H1 (cell line): ENCODE measurements around the gene KCNQ2. TPM values are rescaled to one million over a fixed set of nuclear protein-coding genes. Genes with fewer than 3 reads are reported as not detected.

Experiments
- CTCF ChIA-PET: fragments of 300-600 bp; sonication (Branson Sonifier 250); formaldehyde crosslinking; loops from one replicate; lab custom pipeline; 2021; ENCODE audit not compliant: partially characterized antibody; lab: Charles Lee
- POLR2A ChIA-PET: fragments of 300-600 bp; sonication (Branson Sonifier 250); formaldehyde crosslinking; loops from one replicate; lab custom pipeline; 2021; ENCODE audit warnings: inconsistent platforms; ENCODE audit not compliant: partially characterized antibody; lab: Charles Lee
- DNase-seq, 2 experiments: peaks; one replicate each; pipeline versions ENCODE4 v3.0.0 to v3.0.0-alpha.2; 2010 to 2022; ENCODE audit warnings: low spot score in 2 of 2, low read depth in 1 of 2, mixed read lengths in 1 of 2
- FAIRE-seq: peaks from 2 replicates; lab custom pipeline; 2011; peaks lifted over from hg19 to GRCh38; lab: Jason Lieb, UNC
- H2AFZ ChIP-seq: 2 replicates; pipeline ENCODE4 v1.8.1; 2012; ENCODE audit warnings: low read length, inconsistent platforms
- H2AK5ac ChIP-seq: 2 replicates; pipeline ENCODE4 v1.6.1; 2013; ENCODE audit warnings: low read depth, low read length
- H2BK120ac ChIP-seq: replicated peaks from 2 replicates; pipeline ENCODE3; 2013; ENCODE audit warnings: low read depth, low read length, inconsistent platforms
- H2BK12ac ChIP-seq: 2 replicates; pipeline ENCODE4 v1.6.1; 2013; ENCODE audit warnings: low read depth, low read length
- H2BK15ac ChIP-seq: 2 replicates; pipeline ENCODE4 v1.6.1; 2013; ENCODE audit warnings: low read length
- H2BK20ac ChIP-seq: 2 replicates; pipeline ENCODE4 v1.6.1; 2013; ENCODE audit warnings: low read length
- H2BK5ac ChIP-seq: 2 replicates; pipeline ENCODE4 v1.6.1; 2013; ENCODE audit warnings: low read depth, low read length
- H3K14ac ChIP-seq: 2 replicates; pipeline ENCODE4 v1.6.1; 2013; ENCODE audit warnings: inconsistent platforms; ENCODE audit not compliant: insufficient read length
- H3K18ac ChIP-seq: 2 replicates; pipeline ENCODE4 v1.6.1; 2013; ENCODE audit warnings: low read length; ENCODE audit errors: extremely low read depth
- H3K23ac ChIP-seq: 2 replicates; pipeline ENCODE4 v1.6.1; 2013; ENCODE audit warnings: inconsistent platforms; ENCODE audit not compliant: insufficient read length
- H3K23me2 ChIP-seq: 2 replicates; pipeline ENCODE4 v1.6.1; 2013; ENCODE audit warnings: low read depth, low read length
- H3K27ac ChIP-seq: 2 replicates; pipeline ENCODE4 v1.6.1; 2011; ENCODE audit warnings: low read depth, low read length, inconsistent platforms
- H3K27me3 ChIP-seq, 4 experiments: replicated peaks in 1 of 4; 1 replicate in 1 of 4; 2 replicates in 3 of 4; pipeline versions ENCODE4 v1.6.1 to v1.8.1; 2011 to 2013; ENCODE audit warnings: low read length in 3 of 4, mild to moderate bottlenecking in 3 of 4, inconsistent platforms in 2 of 4, mixed read lengths in 2 of 4, moderate library complexity in 1 of 4; ENCODE audit not compliant: control insufficient read depth in 3 of 4, insufficient read depth in 3 of 4; ENCODE audit errors: extremely low read depth in 1 of 4
- H3K36me3 ChIP-seq, 4 experiments: 2 replicates each; pipeline versions ENCODE4 v1.6.1 to v1.8.1; 2011 to 2013; ENCODE audit warnings: mild to moderate bottlenecking in 4 of 4, low read length in 3 of 4, moderate library complexity in 2 of 4, control low read depth in 1 of 4, inconsistent platforms in 1 of 4; ENCODE audit not compliant: insufficient read depth in 4 of 4, control insufficient read depth in 2 of 4
- H3K4ac ChIP-seq: replicated peaks from 2 replicates; pipeline ENCODE3; 2013; ENCODE audit warnings: low read length, low read depth, mixed read lengths, inconsistent platforms; ENCODE audit not compliant: insufficient read length
- H3K4me1 ChIP-seq, 4 experiments: replicated peaks in 1 of 4; 1 replicate in 1 of 4; 2 replicates in 3 of 4; pipeline versions ENCODE4 v1.6.1 to v1.8.1; 2011 to 2013; ENCODE audit warnings: low read length in 3 of 4, inconsistent platforms in 2 of 4, mixed read lengths in 1 of 4; ENCODE audit not compliant: insufficient read depth in 4 of 4, control insufficient read depth in 3 of 4
- H3K4me2 ChIP-seq, 2 experiments: 2 replicates each; pipeline versions ENCODE4 v1.6.1 to v1.8.1; 2011 to 2013; ENCODE audit warnings: low read depth in 2 of 2, low read length in 2 of 2, control low read depth in 1 of 2, inconsistent platforms in 1 of 2, mild to moderate bottlenecking in 1 of 2; ENCODE audit not compliant: insufficient read depth in 1 of 2
- H3K4me3 ChIP-seq, 4 experiments: fragments of 200-600, 300-600 bp in 1 of 4; sonication (generic), shearing (Covaris generic), sonication (Bioruptor Twin) in 1 of 4; 2 replicates each; pipeline versions ENCODE4 v1.5.1 to v1.8.1; 2011 to 2016; ENCODE audit warnings: low read length in 4 of 4, low read depth in 3 of 4, control low read depth in 2 of 4, inconsistent platforms in 2 of 4, mild to moderate bottlenecking in 2 of 4, mixed read lengths in 1 of 4, moderate library complexity in 1 of 4; ENCODE audit not compliant: insufficient read depth in 2 of 4; ENCODE audit errors: extremely low read depth in 1 of 4
- H3K56ac ChIP-seq: replicated peaks from 2 replicates; pipeline ENCODE3; 2013; ENCODE audit warnings: low read depth, mild to moderate bottlenecking, mixed read lengths, low read length, inconsistent platforms; ENCODE audit not compliant: insufficient read length
- H3K79me1 ChIP-seq: 2 replicates; pipeline ENCODE4 v1.6.1; 2013; ENCODE audit warnings: low read depth, low read length, control low read depth
- H3K79me2 ChIP-seq, 2 experiments: 2 replicates each; pipeline versions ENCODE4 v1.6.1 to v1.8.1; 2012 to 2013; ENCODE audit warnings: low read length in 2 of 2, mild to moderate bottlenecking in 2 of 2, inconsistent platforms in 1 of 2; ENCODE audit not compliant: insufficient read depth in 2 of 2, control insufficient read depth in 1 of 2
- H3K9ac ChIP-seq, 4 experiments: replicated peaks in 1 of 4; 1 replicate in 1 of 4; 2 replicates in 3 of 4; pipeline versions ENCODE4 v1.6.1 to v1.8.1; 2011 to 2013; ENCODE audit warnings: low read depth in 3 of 4, low read length in 3 of 4, control low read depth in 2 of 4, mild to moderate bottlenecking in 2 of 4, moderate library complexity in 2 of 4, inconsistent platforms in 1 of 4; ENCODE audit errors: extremely low read depth in 1 of 4
- H3K9me3 ChIP-seq, 2 experiments: 2 replicates each; pipeline versions ENCODE4 v1.6.1 to v1.8.1; 2012 to 2013; ENCODE audit warnings: mild to moderate bottlenecking in 2 of 2, moderate library complexity in 2 of 2, control low read depth in 1 of 2, inconsistent platforms in 1 of 2, low read depth in 1 of 2, low read length in 1 of 2, mixed read lengths in 1 of 2; ENCODE audit not compliant: insufficient read depth in 2 of 2
- H4K20me1 ChIP-seq, 2 experiments: replicated peaks in 1 of 2; 2 replicates each; pipeline versions ENCODE3 to v1.8.1; 2011 to 2013; ENCODE audit warnings: inconsistent platforms in 2 of 2, low read length in 2 of 2, mild to moderate bottlenecking in 1 of 2; ENCODE audit not compliant: insufficient read depth in 2 of 2, control insufficient read depth in 1 of 2
- H4K5ac ChIP-seq: 2 replicates; pipeline ENCODE4 v1.6.1; 2013; ENCODE audit warnings: low read length, low read depth, mixed read lengths, inconsistent platforms; ENCODE audit not compliant: insufficient read length
- H4K8ac ChIP-seq: 2 replicates; pipeline ENCODE4 v1.8.0; 2013; ENCODE audit warnings: mild to moderate bottlenecking, moderate library complexity, low read length, inconsistent platforms; ENCODE audit not compliant: insufficient read depth; ENCODE audit errors: extremely low read depth
- H4K91ac ChIP-seq: replicated peaks from 2 replicates; pipeline ENCODE3; 2013; ENCODE audit warnings: low read length, mixed read lengths, inconsistent platforms; ENCODE audit not compliant: insufficient read length
- HDAC2 ChIP-seq, 2 experiments: fragments of 300-600 bp in 1 of 2; sonication (generic) in 1 of 2; IDR thresholded peaks; 2 replicates each; pipeline ENCODE4 v1.6.1; 2011 to 2012; ENCODE audit warnings: low read depth in 2 of 2, low read length in 2 of 2, mild to moderate bottlenecking in 2 of 2, moderate library complexity in 2 of 2, borderline replicate concordance in 1 of 2, inconsistent platforms in 1 of 2
- NANOG ChIP-seq: IDR thresholded peaks from 2 replicates; pipeline ENCODE4 v1.6.1; 2011; ENCODE audit warnings: low read length, low read depth, mild to moderate bottlenecking, inconsistent platforms; ENCODE audit not compliant: insufficient read depth, poor library complexity, severe bottlenecking
- PHF8 ChIP-seq: fragments of 200-600 bp; sonication (generic); conservative IDR thresholded peaks from 2 replicates; pipeline ENCODE4 v1.7.1; 2012; ENCODE audit warnings: low read depth, mild to moderate bottlenecking, inconsistent platforms, low read length, moderate library complexity
- POLR2AphosphoS5 ChIP-seq: IDR thresholded peaks from 2 replicates; pipeline ENCODE4 v1.6.1; 2011; ENCODE audit warnings: low read depth, low read length
- SIX5 ChIP-seq: IDR thresholded peaks from 2 replicates; pipeline ENCODE4 v1.6.1; 2011; ENCODE audit warnings: mild to moderate bottlenecking, low read depth, low read length
- SUZ12 ChIP-seq: fragments of 200-600 bp; sonication (generic); IDR thresholded peaks from 2 replicates; pipeline ENCODE4 v1.6.1; 2012; ENCODE audit warnings: mild to moderate bottlenecking, inconsistent platforms, low read length, moderate library complexity, mixed read lengths
- TCF12 ChIP-seq: IDR thresholded peaks from 2 replicates; pipeline ENCODE4 v1.6.1; 2011; ENCODE audit warnings: low read depth, mild to moderate bottlenecking, low read length
- YY1 ChIP-seq: IDR thresholded peaks from 2 replicates; pipeline ENCODE4 v1.6.1; 2011; ENCODE audit warnings: low read depth, mild to moderate bottlenecking, low read length
- WGBS, 2 experiments: shearing (Covaris generic) in 1 of 2; methylation state at CpG; one replicate each; pipeline versions ENCODE4 v1.1.6 to v1.1.7; 2013 to 2015; ENCODE audit warnings: low lambda C conversion rate in 2 of 2, mixed read lengths in 2 of 2, inconsistent platforms in 1 of 2, low coverage in 1 of 2, missing lambda C conversion rate in 1 of 2; ENCODE audit not compliant: insufficient replicate concordance in 2 of 2, insufficient coverage in 1 of 2, insufficient read length in 1 of 2; ENCODE audit errors: extremely low coverage in 1 of 2, missing lambda C conversion rate in 1 of 2; 5-methylcytosine and 5-hydroxymethylcytosine counted together
- polyA plus RNA-seq, 7 experiments: library from polyadenylated mRNA; depleted of rRNA in 3 of 7; stranded (reverse) in 5 of 7; unstranded in 2 of 7; fragments of >200 nt in 5 of 7; fragments of 200-250 nt in 2 of 7; gene quantifications; 1 replicate in 5 of 7; 2 replicates in 1 of 7; 4 replicates in 1 of 7; pipeline versions ENCODE4 v1.2.1 to v1.2.3, GENCODE V29; 2011 to 2013; ENCODE audit warnings: missing spikeins in 2 of 7, mixed read lengths in 2 of 7
- total RNA-seq: library from RNA; stranded (reverse); fragmentation: NEBNext Ultra II Directional; extraction: Animal tissue kit (Norgen Biotek cat#: 25700); gene quantifications from 2 replicates; pipeline ENCODE4 v1.2.1, GENCODE V29; 2021

KCNQ2 gene
- total and polyA plus RNA-seq, 2 of the 8 experiments (the other 6 are each of a cell fraction or from before 2014, with no cell fraction given) = 82.6 to 243 TPM

- H4K8ac ChIP-seq = no peak overlapping the region
- no peak overlapping the region for H3K4me2 ChIP-seq
- H2BK20ac ChIP-seq = no peak overlapping the region
- POLR2A ChIA-PET = interaction anchor here (0.6 kb wide), 1 partner anchor 57 kb away, joined by 3 read pairs; no protein-coding TSS in a partner anchor
- no peaks in the 10 kb centered on the region for H3K27me3 ChIP-seq
- no peak for TF ChIP-seq YY1
- no peak for TF ChIP-seq SUZ12
- TF ChIP-seq POLR2AphosphoS5 = no peak
- TF ChIP-seq SIX5 = no peak
- no peak for TF ChIP-seq TCF12
- no peak for TF ChIP-seq NANOG
- TF ChIP-seq HDAC2 (IDR thresholded peaks at IDR 0.05; ENCODE audit: borderline replicate concordance in 1 of 2, low read depth in 2 of 2, low read length in 2 of 2) = no peak
- TF ChIP-seq PHF8 = no peak
- H2BK12ac ChIP-seq = no peak overlapping the region
- H3K4me3 ChIP-seq = no peak overlapping the region
- H3K18ac ChIP-seq = no peak overlapping the region
- no peak overlapping the region for H2BK15ac ChIP-seq
- no peak overlapping the region for H3K9ac ChIP-seq
- H2AFZ ChIP-seq = no peak overlapping the region
- no peak overlapping the region for H2BK5ac ChIP-seq
- WGBS, 2 experiments = 84% methylated on average over 18 of the region's 25 CpGs; no CpG with 5 or more reads in 1 of the 2 experiments
- no peak overlapping the region for H3K4ac ChIP-seq
- H3K36me3 ChIP-seq = no peaks in the 10 kb centered on the region
- H3K14ac ChIP-seq = no peak overlapping the region
- no peak overlapping the region for H3K56ac ChIP-seq
- no peak overlapping the region for H4K5ac ChIP-seq
- H3K79me2 ChIP-seq = no peaks in the 10 kb centered on the region
- H2BK120ac ChIP-seq = no peak overlapping the region
- FAIRE-seq (no peak), DNase-seq (no peak)
- CTCF ChIA-PET = interaction anchor here (1.2 kb wide), 1 partner anchor 13 kb away, joined by 3 read pairs; no protein-coding TSS in a partner anchor
- H3K79me1 ChIP-seq = no peaks in the 10 kb centered on the region
- peaks cover 0 to 8% of the 10 kb centered on the region in 2 experiments; a peak in 2 of 4 replicates for H3K9me3 ChIP-seq
- no peak overlapping the region for H2AK5ac ChIP-seq
- no peak overlapping the region for H3K23ac ChIP-seq
- no peak overlapping the region for H3K27ac ChIP-seq
- H3K4me1 ChIP-seq = peaks cover 0 to 12% (median 8%) of the 10 kb centered on the region in 4 experiments; a peak in 5 of 7 replicates
- H3K23me2 ChIP-seq = no peaks in the 10 kb centered on the region
- peaks cover 0 to 5% of the 10 kb centered on the region in 2 experiments for H4K20me1 ChIP-seq
- no peak overlapping the region for H4K91ac ChIP-seq
Observed at GRCh38 chr20:63354636-63355350, 117.7 kb downstream of the KCNQ2 start.
